ENCODE data around the gene PIGR. TPM values are rescaled to one million over a fixed set of nuclear protein-coding genes. Genes with fewer than 3 reads are reported as not detected.

Gene PIGR
- total and polyA plus RNA-seq, 9 of the 15 experiments (the other 6 are each of a cell fraction or from before 2014, with no cell fraction given): 0.01 to 1.5 (median 0.03) TPM; not detected in 4

DNA sequence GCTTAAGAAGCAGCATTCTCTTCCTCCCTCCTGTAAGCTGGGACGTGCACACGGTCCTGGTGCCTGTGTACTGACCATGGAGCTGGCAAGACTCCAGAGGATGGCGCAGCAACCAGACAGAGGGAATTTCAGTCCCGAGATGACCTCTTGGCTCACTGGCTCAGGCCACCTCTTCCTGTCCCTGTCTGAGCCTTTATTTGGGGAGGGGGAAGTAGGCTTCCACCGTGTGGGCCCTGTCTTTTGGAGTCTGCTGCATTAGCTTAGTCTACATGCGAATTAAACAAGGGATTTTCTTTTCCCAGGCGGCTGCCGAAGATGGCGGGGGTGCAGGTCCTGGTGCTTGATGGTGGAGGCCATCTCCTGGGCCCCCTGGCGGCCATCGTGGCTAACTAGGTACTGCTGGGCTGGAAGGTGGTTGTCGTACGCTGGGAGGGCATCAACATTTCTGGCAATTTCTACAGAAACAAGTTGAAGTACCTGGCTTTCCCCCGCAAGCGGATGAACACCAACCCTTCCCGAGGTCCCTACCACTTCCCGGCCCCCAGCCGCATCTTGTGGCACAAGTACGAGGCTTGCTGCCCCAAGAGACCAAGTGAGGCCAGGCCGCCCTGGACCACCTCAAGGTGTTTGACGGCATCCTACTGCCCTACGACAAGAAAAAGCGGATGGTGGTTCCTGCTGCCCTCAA, 38.8 kb downstream of the PIGR start (continued):
- TF ChIP-seq NCOA2 (IDR thresholded peaks at IDR 0.05; ENCODE audit: partially characterized antibody in 2 of 2) (no peak), SPI1 (IDR thresholded peaks at IDR 0.05; ENCODE audit: borderline replicate concordance, low read depth, low read length) (no peak), TAF15 (IDR thresholded peaks at IDR 0.05; ENCODE audit: low read depth, low read length) (no peak), FOXA1 (IDR thresholded peaks at IDR 0.05; ENCODE audit: borderline replicate concordance) (no peak), ZNF347 (CRISPR knock-in tag; IDR thresholded peaks at IDR 0.05; ENCODE audit: low read depth) (no peak), ZNF436 (CRISPR knock-in tag; IDR thresholded peaks at IDR 0.05) (no peak), CBX5 (IDR thresholded peaks at IDR 0.05; ENCODE audit: borderline replicate concordance, low read depth) (no peak), U2AF2 (optimal IDR thresholded peaks at IDR 0.05; ENCODE audit: low read depth, low read length) (no peak), TEAD2 (tag; IDR thresholded peaks at IDR 0.05) (no peak), FOXP1 (CRISPR knock-in tag; IDR thresholded peaks at IDR 0.05) (0 out of 2 replicates have a peak, but pooled peaks have one; percentile 45), MCM3 (IDR thresholded peaks at IDR 0.05) (no peak), TGIF2 (CRISPR knock-in tag; IDR thresholded peaks at IDR 0.05) (no peak), HDGF (IDR thresholded peaks at IDR 0.05) (no peak)
- TF ChIP-seq, protein P1, sequence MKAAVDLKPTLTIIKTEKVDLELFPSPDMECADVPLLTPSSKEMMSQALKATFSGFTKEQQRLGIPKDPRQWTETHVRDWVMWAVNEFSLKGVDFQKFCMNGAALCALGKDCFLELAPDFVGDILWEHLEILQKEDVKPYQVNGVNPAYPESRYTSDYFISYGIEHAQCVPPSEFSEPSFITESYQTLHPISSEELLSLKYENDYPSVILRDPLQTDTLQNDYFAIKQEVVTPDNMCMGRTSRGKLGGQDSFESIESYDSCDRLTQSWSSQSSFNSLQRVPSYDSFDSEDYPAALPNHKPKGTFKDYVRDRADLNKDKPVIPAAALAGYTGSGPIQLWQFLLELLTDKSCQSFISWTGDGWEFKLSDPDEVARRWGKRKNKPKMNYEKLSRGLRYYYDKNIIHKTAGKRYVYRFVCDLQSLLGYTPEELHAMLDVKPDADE (conservative IDR thresholded peaks at IDR 0.05; ENCODE audit: control insufficient read depth, low read depth, low read length): no peak
- TF ChIP-seq, protein P2, sequence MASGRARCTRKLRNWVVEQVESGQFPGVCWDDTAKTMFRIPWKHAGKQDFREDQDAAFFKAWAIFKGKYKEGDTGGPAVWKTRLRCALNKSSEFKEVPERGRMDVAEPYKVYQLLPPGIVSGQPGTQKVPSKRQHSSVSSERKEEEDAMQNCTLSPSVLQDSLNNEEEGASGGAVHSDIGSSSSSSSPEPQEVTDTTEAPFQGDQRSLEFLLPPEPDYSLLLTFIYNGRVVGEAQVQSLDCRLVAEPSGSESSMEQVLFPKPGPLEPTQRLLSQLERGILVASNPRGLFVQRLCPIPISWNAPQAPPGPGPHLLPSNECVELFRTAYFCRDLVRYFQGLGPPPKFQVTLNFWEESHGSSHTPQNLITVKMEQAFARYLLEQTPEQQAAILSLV (tag; IDR thresholded peaks at IDR 0.05): no peak
- TF ChIP-seq, protein P3, sequence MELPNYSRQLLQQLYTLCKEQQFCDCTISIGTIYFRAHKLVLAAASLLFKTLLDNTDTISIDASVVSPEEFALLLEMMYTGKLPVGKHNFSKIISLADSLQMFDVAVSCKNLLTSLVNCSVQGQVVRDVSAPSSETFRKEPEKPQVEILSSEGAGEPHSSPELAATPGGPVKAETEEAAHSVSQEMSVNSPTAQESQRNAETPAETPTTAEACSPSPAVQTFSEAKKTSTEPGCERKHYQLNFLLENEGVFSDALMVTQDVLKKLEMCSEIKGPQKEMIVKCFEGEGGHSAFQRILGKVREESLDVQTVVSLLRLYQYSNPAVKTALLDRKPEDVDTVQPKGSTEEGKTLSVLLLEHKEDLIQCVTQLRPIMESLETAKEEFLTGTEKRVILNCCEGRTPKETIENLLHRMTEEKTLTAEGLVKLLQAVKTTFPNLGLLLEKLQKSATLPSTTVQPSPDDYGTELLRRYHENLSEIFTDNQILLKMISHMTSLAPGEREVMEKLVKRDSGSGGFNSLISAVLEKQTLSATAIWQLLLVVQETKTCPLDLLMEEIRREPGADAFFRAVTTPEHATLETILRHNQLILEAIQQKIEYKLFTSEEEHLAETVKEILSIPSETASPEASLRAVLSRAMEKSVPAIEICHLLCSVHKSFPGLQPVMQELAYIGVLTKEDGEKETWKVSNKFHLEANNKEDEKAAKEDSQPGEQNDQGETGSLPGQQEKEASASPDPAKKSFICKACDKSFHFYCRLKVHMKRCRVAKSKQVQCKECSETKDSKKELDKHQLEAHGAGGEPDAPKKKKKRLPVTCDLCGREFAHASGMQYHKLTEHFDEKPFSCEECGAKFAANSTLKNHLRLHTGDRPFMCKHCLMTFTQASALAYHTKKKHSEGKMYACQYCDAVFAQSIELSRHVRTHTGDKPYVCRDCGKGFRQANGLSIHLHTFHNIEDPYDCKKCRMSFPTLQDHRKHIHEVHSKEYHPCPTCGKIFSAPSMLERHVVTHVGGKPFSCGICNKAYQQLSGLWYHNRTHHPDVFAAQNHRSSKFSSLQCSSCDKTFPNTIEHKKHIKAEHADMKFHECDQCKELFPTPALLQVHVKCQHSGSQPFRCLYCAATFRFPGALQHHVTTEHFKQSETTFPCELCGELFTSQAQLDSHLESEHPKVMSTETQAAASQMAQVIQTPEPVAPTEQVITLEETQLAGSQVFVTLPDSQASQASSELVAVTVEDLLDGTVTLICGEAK (IDR thresholded peaks at IDR 0.05): 0 out of 2 replicates have a peak, but pooled peaks have one; percentile 32
- TF ChIP-seq, protein P3 (CRISPR knock-in tag; IDR thresholded peaks at IDR 0.05): no peak
